ENCODE results near the gene MTAP.
A peak's percentile ranks its signal among the peaks of the same experiment; 100 is the strongest.

MTAP gene

DNA sequence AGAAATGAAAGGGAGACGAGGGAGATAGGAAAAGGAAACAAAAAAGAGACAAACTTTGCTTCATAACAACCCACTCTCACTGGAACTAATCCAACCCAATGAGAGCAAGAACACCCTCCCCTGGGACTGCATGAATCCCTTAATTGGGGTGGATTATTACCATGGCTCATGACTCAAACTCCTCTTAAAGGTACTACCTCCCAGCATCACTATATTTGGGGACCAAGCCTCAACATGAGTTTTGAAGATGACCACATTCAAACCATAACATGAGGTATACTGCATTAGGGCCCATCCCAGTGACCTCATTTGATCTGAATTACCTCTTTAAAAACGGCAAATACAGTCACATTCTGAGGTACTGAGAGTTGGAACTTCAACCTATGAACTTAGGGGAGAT is 8.0 kb downstream of the MTAP start:
- no peak for DNase-seq
- Histone ChIP-seq H2BK120ac (ENCODE audit: low read depth, low read length) (no peak overlapping the region), H3K18ac (ENCODE audit: low read depth in 1 of 2, low read length in 2 of 2) (no peak overlapping the region), H3K4me3 (ENCODE audit: insufficient read depth in 1 of 2, low read depth in 1 of 2, low read length in 2 of 2) (peak overlapping the region in 1 of 2 experiments; percentile 39), H4K91ac (ENCODE audit: low read length) (no peak overlapping the region), H3K79me1 (replicated peaks; ENCODE audit: low read length, poor library complexity, severe bottlenecking) (peaks cover 25% of the 10 kb centered on the region), H2BK5ac (ENCODE audit: low read depth, low read length, poor library complexity, severe bottlenecking) (no peak overlapping the region), H2AK5ac (ENCODE audit: low read length, severe bottlenecking) (no peak overlapping the region), H3K4ac (ENCODE audit: low read depth in 1 of 2, low read length in 2 of 2) (no peak overlapping the region), H2AFZ (ENCODE audit: low read depth, low read length) (no peak overlapping the region), H3K36me3 (ENCODE audit: control insufficient read depth in 1 of 2, insufficient read depth in 2 of 2, low read depth in 1 of 2, low read length in 2 of 2) (peaks cover 14 to 47% of the 10 kb centered on the region in 2 experiments), H3K23ac (ENCODE audit: low read length in 2 of 2) (no peak overlapping the region), H3K9ac (ENCODE audit: low read length) (peak overlapping the region; percentile 78), H2BK12ac (ENCODE audit: low read length in 2 of 2) (no peak overlapping the region), H3K4me1 (ENCODE audit: control insufficient read depth, insufficient read depth, low read depth, low read length) (peaks cover 17% of the 10 kb centered on the region), H3K4me2 (ENCODE audit: low read length, poor library complexity, severe bottlenecking) (no peak overlapping the region), H3K27ac (ENCODE audit: low read length, poor library complexity, severe bottlenecking) (no peak overlapping the region), H3K14ac (ENCODE audit: low read length in 2 of 2) (no peak overlapping the region), H3K27me3 (ENCODE audit: control insufficient read depth in 1 of 2, insufficient read depth in 1 of 2, low read length in 2 of 2) (no peaks in the 10 kb centered on the region), H3K9me3 (ENCODE audit: control insufficient read depth, low read length) (no peaks in the 10 kb centered on the region), H4K8ac (ENCODE audit: low read length) (no peak overlapping the region), H2BK15ac (ENCODE audit: low read depth, poor library complexity, severe bottlenecking) (no peak overlapping the region)
- 76% methylated on average over 2 of the region's 2 CpGs for WGBS

DNA sequence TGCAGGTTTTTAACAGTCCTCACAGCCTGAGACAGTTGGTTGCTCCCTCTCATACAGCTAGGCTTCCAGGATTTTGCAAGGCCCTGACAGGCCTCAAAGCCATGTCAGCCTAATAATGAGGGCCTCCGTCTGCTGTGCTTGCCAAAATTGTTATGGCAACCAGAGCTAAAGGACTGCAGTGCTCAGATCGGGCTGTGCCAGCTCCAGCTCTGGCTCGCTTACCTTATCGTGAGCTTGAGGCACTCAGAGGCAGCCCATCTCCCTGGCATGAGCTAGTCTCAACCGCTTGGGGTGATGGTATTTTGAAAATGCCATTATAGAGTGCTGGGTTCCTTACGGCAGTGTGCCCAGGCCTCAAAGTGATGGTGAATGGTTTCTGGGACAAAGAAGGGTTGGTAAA is 8.4 kb downstream of the MTAP start:
- WGBS: 97% methylated on average over 6 of the region's 6 CpGs
- no peak overlapping the region for H2BK120ac ChIP-seq (ENCODE audit: low read depth, low read length)

DNA sequence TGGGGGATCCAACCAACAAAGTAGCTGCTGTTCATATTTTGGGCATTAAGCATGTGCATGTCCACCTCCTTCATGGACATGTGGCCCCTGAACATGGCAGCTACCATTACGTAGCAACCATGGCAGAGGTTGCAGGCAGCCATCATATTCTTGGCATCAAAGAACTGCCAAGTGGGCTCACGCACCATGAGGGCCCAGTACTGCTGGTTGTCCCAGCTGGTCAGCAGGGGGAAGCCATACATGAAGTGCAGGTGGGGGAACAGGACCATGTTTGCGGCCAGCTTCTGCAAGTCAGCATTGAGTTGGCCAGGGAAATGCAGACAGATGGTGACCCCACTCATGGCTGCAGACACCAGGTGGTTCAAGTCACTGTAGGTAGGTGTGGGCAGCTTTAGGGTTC is 9.5 kb downstream of the MTAP start:
- Histone ChIP-seq H3K27me3 (ENCODE audit: control insufficient read depth in 1 of 2, insufficient read depth in 1 of 2, low read length in 2 of 2) (no peaks in the 10 kb centered on the region), H2BK5ac (ENCODE audit: low read depth, low read length, poor library complexity, severe bottlenecking) (no peak overlapping the region), H3K4me1 (ENCODE audit: control insufficient read depth, insufficient read depth, low read depth, low read length) (peaks cover 13% of the 10 kb centered on the region)

More for the DNA sequence above, 8.4 kb downstream of the MTAP start:
- Histone ChIP-seq H2BK15ac (ENCODE audit: low read depth, poor library complexity, severe bottlenecking) (no peak overlapping the region), H3K23ac (ENCODE audit: low read length in 2 of 2) (no peak overlapping the region), H4K91ac (ENCODE audit: low read length) (peak overlapping the region; percentile 70), H3K9ac (ENCODE audit: low read length) (peak overlapping the region; percentile 78), H2AK5ac (ENCODE audit: low read length, severe bottlenecking) (peak overlapping the region; percentile 15), H3K79me1 (replicated peaks; ENCODE audit: low read length, poor library complexity, severe bottlenecking) (peaks cover 24% of the 10 kb centered on the region), H3K4ac (ENCODE audit: low read depth in 1 of 2, low read length in 2 of 2) (no peak overlapping the region), H3K18ac (ENCODE audit: low read depth in 1 of 2, low read length in 2 of 2) (no peak overlapping the region), H3K27me3 (ENCODE audit: control insufficient read depth in 1 of 2, insufficient read depth in 1 of 2, low read length in 2 of 2) (no peaks in the 10 kb centered on the region), H2BK12ac (ENCODE audit: low read length in 2 of 2) (no peak overlapping the region), H3K36me3 (ENCODE audit: control insufficient read depth in 1 of 2, insufficient read depth in 2 of 2, low read depth in 1 of 2, low read length in 2 of 2) (peaks cover 15 to 49% of the 10 kb centered on the region in 2 experiments), H3K14ac (ENCODE audit: low read length in 2 of 2) (no peak overlapping the region), H4K8ac (ENCODE audit: low read length) (no peak overlapping the region), H2AFZ (ENCODE audit: low read depth, low read length) (no peak overlapping the region), H2BK5ac (ENCODE audit: low read depth, low read length, poor library complexity, severe bottlenecking) (no peak overlapping the region), H3K4me1 (ENCODE audit: control insufficient read depth, insufficient read depth, low read depth, low read length) (peaks cover 17% of the 10 kb centered on the region), H3K4me3 (ENCODE audit: insufficient read depth in 1 of 2, low read depth in 1 of 2, low read length in 2 of 2) (peak overlapping the region in 1 of 2 experiments; percentile 39), H3K27ac (ENCODE audit: low read length, poor library complexity, severe bottlenecking) (peak overlapping the region; percentile 9), H3K4me2 (ENCODE audit: low read length, poor library complexity, severe bottlenecking) (no peak overlapping the region), H3K9me3 (ENCODE audit: control insufficient read depth, low read length) (no peaks in the 10 kb centered on the region)
- DNase-seq: no peak

DNA sequence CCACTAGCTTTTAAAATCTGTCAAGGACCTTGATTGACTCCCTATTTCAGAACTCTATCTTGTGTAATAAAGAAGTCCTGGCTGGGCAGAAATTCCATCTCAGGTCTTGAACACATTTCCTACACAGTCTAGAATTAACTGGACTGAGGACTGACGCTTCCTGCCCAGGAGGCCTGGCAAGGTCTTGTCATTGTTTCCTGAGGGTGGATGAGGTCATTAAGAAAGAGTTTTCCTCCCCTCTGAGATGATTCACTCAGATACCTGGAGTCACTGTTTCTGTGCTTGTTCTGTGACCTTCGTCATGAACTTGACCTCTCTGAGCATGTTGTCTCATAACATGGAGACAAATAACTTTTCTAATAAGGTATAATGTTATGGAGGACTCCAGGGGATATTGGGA is 10.0 kb downstream of the MTAP start:
- peaks cover 28% of the 10 kb centered on the region for H3K79me1 ChIP-seq (replicated peaks; ENCODE audit: low read length, poor library complexity, severe bottlenecking)
- peak overlapping the region; percentile 41 for H3K27ac ChIP-seq (ENCODE audit: low read length, poor library complexity, severe bottlenecking)
- peaks cover 13% of the 10 kb centered on the region for H3K4me1 ChIP-seq (ENCODE audit: control insufficient read depth, insufficient read depth, low read depth, low read length)
- H3K4me3 ChIP-seq (ENCODE audit: insufficient read depth in 1 of 2, low read depth in 1 of 2, low read length in 2 of 2): no peak overlapping the region
- H3K36me3 ChIP-seq (ENCODE audit: control insufficient read depth in 1 of 2, insufficient read depth in 2 of 2, low read depth in 1 of 2, low read length in 2 of 2): peaks cover 17 to 57% of the 10 kb centered on the region in 2 experiments
- WGBS: 40% methylated on average over 1 of the region's 2 CpGs
- H4K91ac ChIP-seq (ENCODE audit: low read length): no peak overlapping the region
- H3K27me3 ChIP-seq (ENCODE audit: control insufficient read depth in 1 of 2, insufficient read depth in 1 of 2, low read length in 2 of 2): no peaks in the 10 kb centered on the region
- peak; percentile 55 for DNase-seq
- no peak overlapping the region for H2BK15ac ChIP-seq (ENCODE audit: low read depth, poor library complexity, severe bottlenecking)
- H3K9ac ChIP-seq (ENCODE audit: low read length): peak overlapping the region; percentile 78
- H3K18ac ChIP-seq (ENCODE audit: low read depth in 1 of 2, low read length in 2 of 2): no peak overlapping the region
- H3K23ac ChIP-seq (ENCODE audit: low read length in 2 of 2): no peak overlapping the region
- no peak overlapping the region for H4K8ac ChIP-seq (ENCODE audit: low read length)
- H3K4me2 ChIP-seq (ENCODE audit: low read length, poor library complexity, severe bottlenecking): no peak overlapping the region
- H3K14ac ChIP-seq (ENCODE audit: low read length in 2 of 2): no peak overlapping the region
- H2AK5ac ChIP-seq (ENCODE audit: low read length, severe bottlenecking): no peak overlapping the region
- H3K9me3 ChIP-seq (ENCODE audit: control insufficient read depth, low read length): no peaks in the 10 kb centered on the region
- no peak overlapping the region for H2BK12ac ChIP-seq (ENCODE audit: low read length in 2 of 2)
- H2AFZ ChIP-seq (ENCODE audit: low read depth, low read length): no peak overlapping the region
- no peak overlapping the region for H2BK5ac ChIP-seq (ENCODE audit: low read depth, low read length, poor library complexity, severe bottlenecking)
- H3K4ac ChIP-seq (ENCODE audit: low read depth in 1 of 2, low read length in 2 of 2): no peak overlapping the region
- no peak overlapping the region for H2BK120ac ChIP-seq (ENCODE audit: low read depth, low read length)

More for the DNA sequence above, 9.5 kb downstream of the MTAP start:
- Histone ChIP-seq H3K27ac (ENCODE audit: low read length, poor library complexity, severe bottlenecking) (peak overlapping the region; percentile 41), H2BK12ac (ENCODE audit: low read length in 2 of 2) (no peak overlapping the region), H4K8ac (ENCODE audit: low read length) (no peak overlapping the region), H3K18ac (ENCODE audit: low read depth in 1 of 2, low read length in 2 of 2) (no peak overlapping the region), H3K23ac (ENCODE audit: low read length in 2 of 2) (no peak overlapping the region), H3K4me2 (ENCODE audit: low read length, poor library complexity, severe bottlenecking) (no peak overlapping the region), H3K36me3 (ENCODE audit: control insufficient read depth in 1 of 2, insufficient read depth in 2 of 2, low read depth in 1 of 2, low read length in 2 of 2) (peaks cover 14 to 56% of the 10 kb centered on the region in 2 experiments), H2BK120ac (ENCODE audit: low read depth, low read length) (no peak overlapping the region), H3K9ac (ENCODE audit: low read length) (peak overlapping the region; percentile 78), H3K4ac (ENCODE audit: low read depth in 1 of 2, low read length in 2 of 2) (no peak overlapping the region), H2BK15ac (ENCODE audit: low read depth, poor library complexity, severe bottlenecking) (no peak overlapping the region), H4K91ac (ENCODE audit: low read length) (no peak overlapping the region), H3K4me3 (ENCODE audit: insufficient read depth in 1 of 2, low read depth in 1 of 2, low read length in 2 of 2) (no peak overlapping the region), H3K79me1 (replicated peaks; ENCODE audit: low read length, poor library complexity, severe bottlenecking) (peaks cover 27% of the 10 kb centered on the region), H2AFZ (ENCODE audit: low read depth, low read length) (no peak overlapping the region), H3K9me3 (ENCODE audit: control insufficient read depth, low read length) (no peaks in the 10 kb centered on the region), H2AK5ac (ENCODE audit: low read length, severe bottlenecking) (no peak overlapping the region), H3K14ac (ENCODE audit: low read length in 2 of 2) (no peak overlapping the region)
- no peak for DNase-seq
- whole genome bisulfite sequencing: 95% methylated on average over 3 of the region's 3 CpGs

Data from mesenchymal stem cell (in vitro differentiated cells and primary cell).